ENCODE results near the gene SLC34A3.

SLC34A3 gene

DNA sequence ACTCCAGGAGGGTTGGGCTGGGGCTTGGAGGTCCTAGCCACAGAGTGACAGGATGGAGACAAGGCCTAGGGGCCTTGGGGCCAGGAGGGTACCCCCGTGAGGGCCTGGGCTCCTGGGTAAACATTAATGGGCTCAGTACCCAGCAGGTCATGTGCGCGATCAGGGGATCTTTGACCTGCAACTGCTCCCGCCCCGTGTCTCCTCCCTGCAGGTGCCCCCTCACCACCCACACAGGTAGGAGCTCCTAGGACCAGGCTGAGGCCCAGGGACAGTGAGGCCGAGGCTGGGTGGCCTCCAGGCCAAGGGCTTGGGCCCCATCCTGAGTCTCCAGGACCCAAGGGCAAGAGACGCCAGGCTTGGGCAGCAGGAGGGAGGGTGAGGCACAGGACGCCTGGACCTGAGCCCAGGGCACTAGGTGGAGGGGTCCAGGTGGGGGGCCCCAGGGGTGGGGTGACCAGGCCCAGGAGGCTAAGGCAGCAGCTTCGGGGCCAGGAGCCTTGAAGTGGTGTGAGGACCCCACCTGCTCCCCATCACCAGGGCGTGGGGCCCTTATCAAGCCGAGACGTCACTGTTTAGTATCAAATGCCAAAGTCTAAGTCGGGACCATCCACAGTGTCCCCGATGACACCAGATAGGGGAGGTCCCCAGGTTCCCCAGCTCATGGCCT lies at the start of gene SLC34A3:
Gene SLC34A3 (plus strand): TSS at position 197 of the 667 bp plus-strand sequence. CDS start 802 bp downstream, outside the sequence.
- no peak within 1 kb of the TSS for H3K4me3 ChIP-seq (ENCODE audit: low read length)
- TF ChIP-seq ZNF274 (IDR thresholded peaks at IDR 0.05; ENCODE audit: low read depth, low read length): no peak

DNA sequence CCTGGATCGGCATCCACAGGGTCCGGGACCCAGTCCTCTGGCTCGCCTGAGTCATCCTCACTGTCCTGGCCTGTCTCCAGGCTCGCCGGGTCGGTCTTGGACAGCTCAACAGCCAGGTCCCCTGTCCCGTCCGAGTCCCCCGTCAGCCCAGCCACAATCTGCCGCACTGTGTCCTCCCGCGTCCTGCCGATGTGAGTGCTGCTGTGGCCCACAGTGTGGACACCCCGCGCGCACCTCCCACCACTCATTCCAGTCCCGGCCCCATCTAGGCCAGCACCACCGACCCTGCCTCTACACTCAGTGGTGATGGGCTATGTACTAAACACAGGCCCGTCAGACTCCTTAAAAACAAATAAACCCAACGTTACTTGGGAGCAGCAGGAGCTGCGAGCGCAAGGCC lies 49.0 kb upstream of the SLC34A3 start:
- no peak overlapping the region for H3K4me3 ChIP-seq (ENCODE audit: low read length)
- TF ChIP-seq ZNF274 (IDR thresholded peaks at IDR 0.05; ENCODE audit: low read depth, low read length): no peak

DNA sequence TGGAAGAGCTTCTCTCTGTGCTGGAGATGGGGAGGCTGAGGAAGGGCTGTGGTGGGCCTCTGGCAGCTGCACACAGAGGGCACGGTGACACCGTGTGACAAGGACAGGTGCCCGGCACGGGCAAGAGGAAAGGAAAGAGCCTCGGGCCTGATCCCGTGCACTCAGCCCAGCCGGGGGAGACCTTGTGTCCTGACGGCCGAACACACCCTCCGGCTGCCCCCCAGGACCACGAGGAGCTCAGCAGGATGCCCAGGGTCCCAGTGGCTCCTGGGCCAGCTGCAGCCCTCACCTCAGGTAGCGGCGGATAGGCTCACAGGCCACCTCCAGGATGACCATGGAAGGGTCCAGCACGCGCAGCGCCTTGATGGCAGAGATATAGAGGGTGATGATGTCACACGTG lies 47.9 kb upstream of the SLC34A3 start:
- no peak for TF ChIP-seq ZNF274 (IDR thresholded peaks at IDR 0.05; ENCODE audit: low read depth, low read length)
- no peak overlapping the region for H3K4me3 ChIP-seq (ENCODE audit: low read length)

DNA sequence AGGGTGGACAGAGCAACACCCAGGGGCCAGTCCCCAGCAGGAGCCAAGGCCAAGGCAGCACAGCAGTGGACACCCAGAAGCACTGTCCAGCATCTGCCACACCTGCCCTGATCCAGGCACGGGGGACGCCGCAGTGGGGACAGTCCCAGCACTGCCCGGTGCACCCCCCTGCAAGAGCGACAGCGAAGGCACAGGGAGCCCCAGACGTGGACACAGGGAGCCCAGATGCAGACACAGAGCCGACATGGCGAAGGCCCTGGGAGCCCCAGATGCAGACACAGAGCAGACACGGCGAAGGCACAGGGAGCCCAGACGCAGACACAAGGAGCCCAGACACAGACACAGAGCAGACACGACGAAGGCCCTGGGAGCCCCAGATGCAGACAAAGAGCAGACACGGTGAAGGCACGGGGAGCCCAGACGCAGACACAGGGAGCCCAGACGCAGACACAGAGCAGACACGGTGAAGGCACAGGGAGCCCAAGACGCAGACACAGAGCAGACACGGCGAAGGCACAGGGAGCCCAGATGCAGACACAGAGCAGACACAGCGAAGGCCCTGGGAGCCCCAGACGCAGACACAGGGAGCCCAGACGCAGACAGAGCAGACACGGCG lies 46.6 kb upstream of the SLC34A3 start:
- no peak overlapping the region for H3K4me3 ChIP-seq (ENCODE audit: low read length)
- no peak for TF ChIP-seq ZNF274 (IDR thresholded peaks at IDR 0.05; ENCODE audit: low read depth, low read length)

DNA sequence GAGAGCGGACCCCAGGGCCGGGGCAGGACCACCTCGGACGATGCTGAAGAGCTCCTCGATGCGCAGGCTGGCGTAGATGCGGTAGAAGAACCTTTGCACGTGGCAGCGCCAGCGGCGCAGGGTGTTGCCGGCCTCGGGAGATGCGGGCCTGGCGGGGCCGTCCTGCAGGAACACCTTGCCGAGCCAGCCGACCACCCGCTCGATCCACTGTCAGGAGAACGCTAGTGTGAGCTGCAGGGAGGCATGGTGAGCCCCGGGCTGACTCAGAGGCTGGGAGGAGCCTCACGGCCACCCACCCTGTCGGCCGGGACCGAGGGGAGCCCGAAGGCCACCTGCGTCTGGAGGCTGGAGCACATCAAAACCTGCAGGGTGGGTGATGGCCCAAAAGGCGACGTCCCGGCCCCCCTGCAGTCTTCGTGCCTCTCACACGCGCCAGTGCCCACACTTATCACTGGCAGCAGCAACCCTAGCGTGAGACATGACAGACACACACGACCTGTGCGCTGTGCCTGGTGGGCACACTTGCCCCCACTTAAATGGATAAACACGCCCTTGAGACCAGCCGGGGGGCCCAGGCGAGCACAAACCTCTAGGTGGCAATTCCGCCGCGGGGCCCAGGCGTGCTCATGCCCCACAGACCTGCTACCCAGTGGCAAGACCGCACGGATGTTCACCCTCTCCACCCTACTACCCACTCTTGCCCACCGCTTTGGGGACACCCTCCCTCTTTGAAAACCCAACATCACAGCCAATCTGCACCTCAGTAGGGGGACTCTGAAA lies 45.6 kb upstream of the SLC34A3 start:
- no peak overlapping the region for H3K4me3 ChIP-seq (ENCODE audit: low read length)
- no peak for TF ChIP-seq ZNF274 (IDR thresholded peaks at IDR 0.05; ENCODE audit: low read depth, low read length)

DNA sequence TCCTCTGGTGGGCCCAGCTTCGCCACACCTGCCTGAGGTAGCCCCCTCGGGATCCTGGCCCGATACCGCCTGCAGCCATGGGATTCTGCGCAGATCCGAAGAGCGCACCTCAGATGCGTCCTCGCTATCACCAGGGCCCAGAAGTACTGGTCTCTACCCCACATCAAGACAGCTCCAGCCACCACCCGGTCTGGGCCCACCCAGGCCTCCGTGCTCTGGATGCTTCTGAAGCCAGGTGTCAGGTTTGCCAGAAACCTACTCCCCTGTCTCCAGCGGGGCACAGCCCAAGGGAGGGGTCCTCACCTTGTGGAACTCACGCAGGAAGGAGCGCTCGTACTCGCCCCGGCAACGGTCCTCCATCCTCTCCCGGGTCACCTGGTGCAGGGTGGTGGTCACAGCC lies 44.8 kb upstream of the SLC34A3 start:
- no peak overlapping the region for H3K4me3 ChIP-seq (ENCODE audit: low read length)
- TF ChIP-seq ZNF274 (IDR thresholded peaks at IDR 0.05; ENCODE audit: low read depth, low read length): no peak

DNA sequence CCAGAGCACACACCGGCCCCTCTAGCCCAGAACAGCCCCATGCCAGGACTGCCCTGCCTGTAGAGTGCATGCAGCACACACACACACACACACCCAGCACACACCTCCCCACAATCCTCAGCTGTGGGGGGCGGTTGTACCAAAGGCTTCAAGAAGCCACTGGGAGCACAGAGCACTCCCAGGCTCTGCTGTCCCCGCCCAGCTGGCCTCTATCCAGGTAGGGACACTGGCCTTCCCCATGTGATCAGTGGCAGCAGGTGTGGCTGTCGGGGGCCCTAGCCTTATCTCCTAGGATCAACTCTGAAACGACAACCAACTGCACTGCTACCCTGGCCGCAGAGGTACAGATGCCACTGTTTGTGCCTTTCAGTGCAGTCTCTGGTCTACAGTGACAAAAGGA lies 44.3 kb upstream of the SLC34A3 start:
- no peak for TF ChIP-seq ZNF274 (IDR thresholded peaks at IDR 0.05; ENCODE audit: low read depth, low read length)
- H3K4me3 ChIP-seq (ENCODE audit: low read length): no peak overlapping the region

DNA sequence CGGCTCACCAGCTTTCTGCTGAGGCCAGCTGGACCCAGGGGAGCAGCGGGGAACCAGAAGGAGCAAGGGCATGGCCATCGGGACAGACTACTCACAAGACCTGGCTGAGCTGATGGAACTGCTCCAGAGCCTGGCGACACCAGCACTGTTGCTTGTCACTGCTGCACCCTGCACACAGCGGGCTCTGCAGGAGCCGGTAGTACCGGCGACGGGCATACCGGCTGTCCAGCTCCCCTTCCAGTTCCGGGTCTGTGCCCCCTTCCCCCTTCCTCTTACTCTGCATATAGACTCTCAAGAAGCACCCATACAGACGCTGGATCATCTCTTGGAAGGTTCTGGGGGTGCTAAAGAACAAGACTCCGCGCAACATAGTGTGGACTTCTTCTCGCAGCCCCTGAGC lies 43.3 kb upstream of the SLC34A3 start:
- no peak for TF ChIP-seq ZNF274 (IDR thresholded peaks at IDR 0.05; ENCODE audit: low read depth, low read length)

DNA sequence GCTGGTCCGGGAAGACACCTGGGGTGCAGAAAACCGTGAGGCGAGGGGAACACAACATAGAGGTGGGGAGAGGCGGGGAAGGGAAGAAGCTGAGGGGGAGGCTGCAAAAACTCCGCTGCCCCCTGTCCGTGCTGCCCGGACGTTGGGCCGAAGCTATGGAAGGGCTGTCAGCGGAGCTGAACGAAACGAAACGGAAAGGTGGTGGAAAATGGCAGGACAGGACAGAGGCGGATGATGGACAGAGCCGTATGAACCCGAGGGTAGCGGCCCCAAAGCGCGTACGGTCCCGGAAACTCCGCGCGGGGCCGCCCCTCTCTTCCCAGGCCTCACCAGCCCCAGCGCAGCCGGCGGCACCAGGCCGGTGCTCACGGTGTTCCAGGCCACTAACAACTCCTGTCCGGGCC lies 42.6 kb upstream of the SLC34A3 start:
- peak overlapping the region; percentile 80 for H3K4me3 ChIP-seq (ENCODE audit: low read length)
- TF ChIP-seq ZNF274 (IDR thresholded peaks at IDR 0.05; ENCODE audit: low read depth, low read length): no peak

More for the DNA sequence above, 43.3 kb upstream of the SLC34A3 start:
- H3K4me3 ChIP-seq (ENCODE audit: low read length): peak overlapping the region; percentile 80

DNA sequence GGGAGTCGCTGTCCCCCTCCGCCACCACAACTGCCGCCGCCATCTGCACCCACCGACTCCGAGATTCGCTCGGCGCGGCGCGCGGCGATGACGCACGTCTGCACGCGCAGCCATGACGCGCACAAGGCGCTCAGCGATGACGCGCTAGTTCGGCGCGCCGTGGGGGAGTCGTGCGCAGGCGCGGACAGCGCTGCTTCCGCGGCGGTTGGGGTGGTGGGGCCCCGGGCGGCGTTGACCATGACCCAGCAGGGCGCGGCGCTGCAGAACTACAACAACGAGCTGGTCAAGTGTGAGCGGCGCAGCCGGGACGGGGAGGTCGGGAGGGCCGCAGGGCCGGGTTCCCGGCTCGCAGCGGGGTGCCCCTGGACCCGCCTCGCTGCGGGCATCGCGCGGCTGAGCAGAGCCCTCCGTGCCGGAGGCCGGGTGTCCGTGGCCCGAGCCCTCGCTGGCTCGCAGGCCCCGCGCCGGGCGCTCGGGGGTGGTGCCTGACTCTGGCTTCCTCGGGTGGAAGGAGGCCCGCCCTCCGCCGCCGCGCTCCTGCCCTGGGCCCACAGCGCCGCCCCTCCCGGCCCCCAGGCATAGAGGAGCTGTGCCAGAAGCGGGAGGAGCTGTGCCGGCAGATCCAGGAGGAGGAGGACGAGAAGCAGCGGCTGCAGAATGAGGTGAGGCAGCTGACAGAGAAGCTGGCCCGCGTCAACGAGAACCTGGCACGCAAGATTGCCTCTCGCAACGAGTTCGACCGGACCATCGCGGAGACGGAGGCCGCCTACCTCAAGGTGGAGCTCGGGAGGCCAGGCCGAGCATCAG lies 42.0 kb upstream of the SLC34A3 start, which contains the start of the genes ANAPC2 and SSNA1:
Gene ANAPC2 (minus strand): TSS at position 71 of the 807 bp plus-strand sequence. CDS start 28 bp downstream, at position 43.
Gene SSNA1 (plus strand): TSS at position 187 of the 807 bp plus-strand sequence. CDS start 51 bp downstream, at position 238.
- no peak for TF ChIP-seq ZNF274 (IDR thresholded peaks at IDR 0.05; ENCODE audit: low read depth, low read length)
- peak within 1 kb of the TSS; percentile 80 for H3K4me3 ChIP-seq (ENCODE audit: low read length)

DNA sequence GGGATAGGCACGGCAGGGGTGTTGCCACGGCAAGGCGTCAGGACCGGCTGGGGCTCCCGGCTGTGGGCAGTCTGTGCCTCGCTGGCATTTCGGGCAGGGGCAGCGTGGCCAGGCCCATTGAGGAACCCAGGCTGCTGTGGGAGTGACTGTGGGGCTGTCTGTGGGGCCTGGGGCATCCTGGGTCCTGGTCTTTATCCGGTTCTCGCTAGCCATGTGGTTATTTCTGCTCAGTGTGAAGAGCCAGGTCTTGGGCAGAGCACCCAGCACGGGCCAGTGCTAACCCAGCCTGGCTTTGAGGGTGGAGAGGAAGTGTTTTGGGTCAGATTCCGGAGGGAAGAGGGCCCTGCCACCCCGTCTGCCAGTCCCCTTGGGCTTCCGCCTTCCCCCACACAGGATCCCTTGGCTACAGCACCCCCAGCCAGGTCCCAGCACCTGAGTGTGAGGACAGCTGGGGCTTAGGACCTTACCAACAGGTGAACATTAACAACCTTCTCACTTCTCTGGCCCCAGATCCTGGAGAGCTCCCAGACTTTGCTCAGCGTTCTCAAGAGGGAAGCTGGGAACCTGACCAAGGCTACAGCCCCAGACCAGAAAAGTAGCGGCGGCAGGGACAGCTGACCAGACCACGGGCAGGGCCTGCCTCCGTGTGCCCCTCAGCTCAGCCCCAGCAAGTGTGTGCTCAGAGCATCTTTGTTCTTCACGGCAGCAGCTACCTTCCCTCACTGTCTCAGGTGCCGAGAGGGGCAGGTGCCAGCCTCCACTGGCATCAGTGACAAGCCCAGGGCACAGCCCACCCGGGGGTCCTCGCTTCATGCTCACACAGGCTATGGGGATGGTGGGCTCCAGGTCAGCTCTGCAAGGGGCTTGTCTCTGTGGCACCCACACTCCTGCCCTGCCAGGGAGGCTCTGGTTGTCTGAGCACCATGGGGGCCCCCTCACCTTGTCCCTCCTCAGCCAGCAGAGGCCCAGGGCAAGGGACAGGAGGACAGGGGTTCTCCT lies 41.1 kb upstream of the SLC34A3 start:
- H3K4me3 ChIP-seq (ENCODE audit: low read length): peak overlapping the region; percentile 80; the same call in 1 of the 2 replicates
- no peak for TF ChIP-seq ZNF274 (IDR thresholded peaks at IDR 0.05; ENCODE audit: low read depth, low read length)

DNA sequence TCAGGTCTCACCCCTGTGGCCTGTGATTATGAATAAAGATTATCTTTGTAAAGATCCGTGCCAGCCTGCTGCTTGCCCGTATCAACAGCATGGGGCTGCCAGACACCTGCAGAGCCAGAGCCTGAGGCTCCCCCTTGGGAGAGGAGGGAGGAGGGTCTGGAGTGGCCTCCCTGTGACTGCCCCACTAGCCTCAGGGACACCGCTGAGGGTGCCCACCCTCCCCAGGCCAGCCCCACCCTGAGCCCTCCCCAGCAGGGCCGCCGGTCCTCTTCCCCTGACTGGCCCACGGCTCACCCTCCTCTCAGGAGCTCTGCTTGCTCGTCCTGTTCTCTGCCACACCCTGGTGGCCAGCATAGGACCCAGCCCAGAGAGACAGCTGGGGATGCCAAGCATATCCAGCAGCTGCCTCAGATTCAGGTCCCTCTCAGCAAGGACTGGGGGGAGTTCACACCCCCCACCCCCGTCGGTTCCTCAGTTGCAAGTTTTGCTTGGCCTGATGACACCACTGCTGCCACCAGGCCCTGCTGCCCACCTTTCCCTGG lies 40.3 kb upstream of the SLC34A3 start:
- no peak overlapping the region for H3K4me3 ChIP-seq (ENCODE audit: low read length)
- TF ChIP-seq ZNF274 (IDR thresholded peaks at IDR 0.05; ENCODE audit: low read depth, low read length): no peak

Measured in GM08714 (cell line).